ENCODE data around the gene ZNF333. TPM values are rescaled to one million over a fixed set of nuclear protein-coding genes. Genes with fewer than 3 reads are reported as not detected.

The ZNF333 gene
- total and polyA plus RNA-seq, 2 of the 4 experiments (the other 2 are of a cell fraction): 9.8 to 15.1 TPM

DNA sequence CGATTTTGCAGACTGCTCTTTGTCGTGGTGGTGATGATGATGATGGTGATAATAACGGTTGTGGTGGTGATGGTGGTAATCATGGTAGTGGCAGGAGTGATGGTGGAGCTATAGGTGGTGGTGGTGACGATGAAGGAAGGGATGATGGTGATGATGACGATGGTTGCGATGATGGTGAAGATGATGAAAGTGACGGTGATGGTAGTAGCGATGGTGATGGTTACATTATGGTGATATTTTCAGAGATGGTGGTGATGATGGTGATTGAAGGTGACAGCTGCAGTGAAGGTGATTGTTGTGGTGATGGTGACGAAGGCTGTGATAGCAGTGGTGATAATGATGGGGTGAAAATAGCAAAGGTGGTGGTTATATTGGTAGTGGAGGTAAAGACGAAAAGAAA lies 13.1 kb upstream of the ZNF333 start:
- POLR2A ChIA-PET (ENCODE audit: unreplicated experiment): no interaction called here

More for the DNA sequence above, 13.1 kb upstream of the ZNF333 start:
- Histone ChIP-seq H3K56ac (ENCODE audit: extremely low read depth, insufficient read depth, low read length) (no peak overlapping the region), H3K9me3 (ENCODE audit: control insufficient read depth, insufficient read depth, low read length) (no peaks in the 10 kb centered on the region), H2BK5ac (ENCODE audit: low read depth, low read length, poor library complexity, severe bottlenecking) (peak overlapping the region; percentile 50), H3K4ac (ENCODE audit: low read depth, low read length) (no peak overlapping the region), H3K14ac (replicated peaks; ENCODE audit: low read depth, low read length) (no peak overlapping the region), H4K5ac (ENCODE audit: low read depth, low read length) (no peak overlapping the region), H3K27me3 (ENCODE audit: control insufficient read depth, insufficient read depth, low read length) (no peaks in the 10 kb centered on the region), H2AK5ac (ENCODE audit: low read depth, low read length) (no peak overlapping the region), H3K4me2 (ENCODE audit: low read depth, low read length) (no peak overlapping the region), H3K4me3 (ENCODE audit: insufficient read depth, low read depth, low read length) (no peak overlapping the region), H3K36me3 (ENCODE audit: control insufficient read depth, insufficient read depth, low read length) (no peaks in the 10 kb centered on the region), H4K20me1 (ENCODE audit: insufficient read depth, low read length) (no peaks in the 10 kb centered on the region), H3K79me1 (ENCODE audit: low read depth in 1 of 2, low read length in 2 of 2) (no peaks in the 10 kb centered on the region), H3K9ac (ENCODE audit: low read depth, low read length) (no peak overlapping the region), H3K27ac (ENCODE audit: insufficient read depth, low read length) (no peak overlapping the region), H3K9me1 (ENCODE audit: insufficient read depth, low read length) (no peaks in the 10 kb centered on the region), H2BK120ac (ENCODE audit: low read depth, low read length) (no peak overlapping the region), H2AFZ (replicated peaks; ENCODE audit: low read length, poor library complexity) (no peak overlapping the region), H2AK9ac (replicated peaks; ENCODE audit: low read depth, low read length, poor library complexity) (no peak overlapping the region), H4K8ac (ENCODE audit: low read depth in 2 of 2, low read length in 2 of 2) (no peak overlapping the region), H2BK20ac (ENCODE audit: low read depth, low read length) (no peak overlapping the region), H4K91ac (ENCODE audit: insufficient read depth, low read depth, low read length) (no peak overlapping the region), H2BK15ac (ENCODE audit: low read depth, low read length) (no peak overlapping the region), H3K23ac (ENCODE audit: low read depth, low read length) (no peak overlapping the region), H3K18ac (ENCODE audit: low read depth, low read length) (no peak overlapping the region), H3K4me1 (ENCODE audit: control insufficient read depth, insufficient read depth, low read length) (no peaks in the 10 kb centered on the region)
- WGBS, 2 experiments (ENCODE audit: extremely low coverage in 2 of 2, insufficient read length in 1 of 2): 79% methylated on average over 8 of the region's 10 CpGs; no CpG with 5 or more reads in 1 of the 2 experiments
- dilution Hi-C loops (cut with HindIII; ENCODE audit: low sequenced_read_pairs, unreplicated experiment): no loop called here
- CTCF ChIA-PET: interaction anchor here (0.7 to 1.2 kb wide), 2 partner anchors 10 to 334 kb away, joined by 3 read pairs; no protein-coding TSS in a partner anchor
- no TSS peak for BruUV-seq (replicated peaks)
- in situ Hi-C loops (cut with MboI; ENCODE audit: low sequenced_read_pairs): no loop called here
- no peak for DNase-seq
- intact Hi-C loops (cut with micrococcal nuclease): no loop called here
- no peak for ATAC-seq (ENCODE audit: low read depth)
- no peak for TF ChIP-seq MAFK (IDR thresholded peaks at IDR 0.05; ENCODE audit: low read depth, low read length)
- TF ChIP-seq RFX5 (IDR thresholded peaks at IDR 0.05; ENCODE audit: low read depth, low read length): no peak
- no peak for TF ChIP-seq NFE2L2 (IDR thresholded peaks at IDR 0.05; ENCODE audit: low read depth, low read length)
- TF ChIP-seq POLR2A (IDR thresholded peaks at IDR 0.05; ENCODE audit: low read depth, low read length): no peak
- no peak for TF ChIP-seq RAD21 (IDR thresholded peaks at IDR 0.05; ENCODE audit: low read length)
- no peak for TF ChIP-seq CHD1 (IDR thresholded peaks at IDR 0.05; ENCODE audit: low read depth, low read length)
- TF ChIP-seq, protein P1, sequence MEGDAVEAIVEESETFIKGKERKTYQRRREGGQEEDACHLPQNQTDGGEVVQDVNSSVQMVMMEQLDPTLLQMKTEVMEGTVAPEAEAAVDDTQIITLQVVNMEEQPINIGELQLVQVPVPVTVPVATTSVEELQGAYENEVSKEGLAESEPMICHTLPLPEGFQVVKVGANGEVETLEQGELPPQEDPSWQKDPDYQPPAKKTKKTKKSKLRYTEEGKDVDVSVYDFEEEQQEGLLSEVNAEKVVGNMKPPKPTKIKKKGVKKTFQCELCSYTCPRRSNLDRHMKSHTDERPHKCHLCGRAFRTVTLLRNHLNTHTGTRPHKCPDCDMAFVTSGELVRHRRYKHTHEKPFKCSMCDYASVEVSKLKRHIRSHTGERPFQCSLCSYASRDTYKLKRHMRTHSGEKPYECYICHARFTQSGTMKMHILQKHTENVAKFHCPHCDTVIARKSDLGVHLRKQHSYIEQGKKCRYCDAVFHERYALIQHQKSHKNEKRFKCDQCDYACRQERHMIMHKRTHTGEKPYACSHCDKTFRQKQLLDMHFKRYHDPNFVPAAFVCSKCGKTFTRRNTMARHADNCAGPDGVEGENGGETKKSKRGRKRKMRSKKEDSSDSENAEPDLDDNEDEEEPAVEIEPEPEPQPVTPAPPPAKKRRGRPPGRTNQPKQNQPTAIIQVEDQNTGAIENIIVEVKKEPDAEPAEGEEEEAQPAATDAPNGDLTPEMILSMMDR (conservative IDR thresholded peaks at IDR 0.05; ENCODE audit: low read depth, low read length): no peak

Measured in IMR-90 (cell line).